ENCODE measurements around the gene SGSM1.

GRCh38 chr22:24813861-24814770 is 8.1 kb downstream of the SGSM1 start:
- TF ChIP-seq, protein P1, sequence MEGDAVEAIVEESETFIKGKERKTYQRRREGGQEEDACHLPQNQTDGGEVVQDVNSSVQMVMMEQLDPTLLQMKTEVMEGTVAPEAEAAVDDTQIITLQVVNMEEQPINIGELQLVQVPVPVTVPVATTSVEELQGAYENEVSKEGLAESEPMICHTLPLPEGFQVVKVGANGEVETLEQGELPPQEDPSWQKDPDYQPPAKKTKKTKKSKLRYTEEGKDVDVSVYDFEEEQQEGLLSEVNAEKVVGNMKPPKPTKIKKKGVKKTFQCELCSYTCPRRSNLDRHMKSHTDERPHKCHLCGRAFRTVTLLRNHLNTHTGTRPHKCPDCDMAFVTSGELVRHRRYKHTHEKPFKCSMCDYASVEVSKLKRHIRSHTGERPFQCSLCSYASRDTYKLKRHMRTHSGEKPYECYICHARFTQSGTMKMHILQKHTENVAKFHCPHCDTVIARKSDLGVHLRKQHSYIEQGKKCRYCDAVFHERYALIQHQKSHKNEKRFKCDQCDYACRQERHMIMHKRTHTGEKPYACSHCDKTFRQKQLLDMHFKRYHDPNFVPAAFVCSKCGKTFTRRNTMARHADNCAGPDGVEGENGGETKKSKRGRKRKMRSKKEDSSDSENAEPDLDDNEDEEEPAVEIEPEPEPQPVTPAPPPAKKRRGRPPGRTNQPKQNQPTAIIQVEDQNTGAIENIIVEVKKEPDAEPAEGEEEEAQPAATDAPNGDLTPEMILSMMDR (conservative IDR thresholded peaks at IDR 0.05; ENCODE audit: low read length), result no peak
- no peak for TF ChIP-seq EZH2phosphoT487 (IDR thresholded peaks at IDR 0.05; ENCODE audit: borderline replicate concordance)
